ENCODE data around the gene ATG9B.
A peak's percentile ranks its signal among the peaks of the same experiment; 100 is the strongest.
"Not testable (repeated sequence)": the region's sequence is repeated elsewhere in the genome, so short reads cannot be mapped to it uniquely, and the experiment has no call there.

The ATG9B gene

DNA sequence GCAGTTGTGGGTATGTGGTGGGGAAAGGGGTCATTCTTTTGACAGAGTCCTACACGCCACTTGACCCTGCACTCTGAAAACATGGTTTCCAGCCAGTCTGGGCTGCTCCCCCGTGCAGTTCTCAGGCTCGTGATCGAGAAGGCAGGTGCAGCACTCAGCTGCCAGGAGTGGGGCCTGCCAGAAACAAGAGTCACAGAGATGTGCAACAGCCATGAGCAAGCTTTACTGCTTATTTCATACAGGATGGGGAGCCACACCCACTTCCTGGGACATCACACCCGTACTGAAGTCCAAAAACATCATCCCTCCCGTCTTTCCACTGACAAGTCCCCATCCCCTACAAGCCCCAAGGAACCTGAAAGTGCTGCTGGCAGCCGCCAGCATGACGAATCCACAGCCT is 9.3 kb downstream of the ATG9B start:
- no peak for DNase-seq

DNA sequence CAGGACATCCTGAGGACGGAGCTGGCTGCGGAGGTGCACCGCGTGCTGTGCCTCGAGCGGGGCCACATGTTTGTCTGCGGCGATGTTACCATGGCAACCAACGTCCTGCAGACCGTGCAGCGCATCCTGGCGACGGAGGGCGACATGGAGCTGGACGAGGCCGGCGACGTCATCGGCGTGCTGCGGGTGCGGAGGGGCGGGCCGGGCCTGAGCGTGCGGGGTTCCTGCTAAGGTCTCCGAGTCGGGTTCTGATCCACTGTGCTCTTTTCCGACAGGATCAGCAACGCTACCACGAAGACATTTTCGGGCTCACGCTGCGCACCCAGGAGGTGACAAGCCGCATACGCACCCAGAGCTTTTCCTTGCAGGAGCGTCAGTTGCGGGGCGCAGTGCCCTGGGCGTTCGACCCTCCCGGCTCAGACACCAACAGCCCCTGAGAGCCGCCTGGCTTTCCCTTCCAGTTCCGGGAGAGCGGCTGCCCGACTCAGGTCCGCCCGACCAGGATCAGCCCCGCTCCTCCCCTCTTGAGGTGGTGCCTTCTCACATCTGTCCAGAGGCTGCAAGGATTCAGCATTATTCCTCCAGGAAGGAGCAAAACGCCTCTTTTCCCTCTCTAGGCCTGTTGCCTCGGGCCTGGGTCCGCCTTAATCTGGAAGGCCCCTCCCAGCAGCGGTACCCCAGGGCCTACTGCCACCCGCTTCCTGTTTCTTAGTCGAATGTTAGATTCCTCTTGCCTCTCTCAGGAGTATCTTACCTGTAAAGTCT is 10.4 kb downstream of the ATG9B start:
- no peak for DNase-seq

DNA sequence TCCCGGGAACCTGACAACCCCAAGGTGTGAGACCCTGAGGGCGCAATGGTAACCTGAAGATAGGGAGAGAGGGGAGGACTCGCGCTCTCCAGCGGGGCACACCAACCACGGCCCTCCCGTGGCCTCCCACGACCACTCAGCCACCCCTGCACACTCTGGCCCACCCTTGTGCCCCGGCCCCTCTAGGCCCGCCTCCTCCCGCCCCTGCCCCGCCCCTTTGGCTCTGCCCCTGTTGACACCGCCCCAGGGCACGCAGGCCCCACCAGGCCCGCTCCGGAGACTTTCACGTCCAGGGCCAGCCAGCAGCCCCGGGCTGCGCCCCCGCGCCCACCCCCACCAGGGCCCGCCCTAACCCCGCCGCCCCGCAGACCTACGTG is 10.9 kb downstream of the ATG9B start:
- DNase-seq, result no peak

DNA sequence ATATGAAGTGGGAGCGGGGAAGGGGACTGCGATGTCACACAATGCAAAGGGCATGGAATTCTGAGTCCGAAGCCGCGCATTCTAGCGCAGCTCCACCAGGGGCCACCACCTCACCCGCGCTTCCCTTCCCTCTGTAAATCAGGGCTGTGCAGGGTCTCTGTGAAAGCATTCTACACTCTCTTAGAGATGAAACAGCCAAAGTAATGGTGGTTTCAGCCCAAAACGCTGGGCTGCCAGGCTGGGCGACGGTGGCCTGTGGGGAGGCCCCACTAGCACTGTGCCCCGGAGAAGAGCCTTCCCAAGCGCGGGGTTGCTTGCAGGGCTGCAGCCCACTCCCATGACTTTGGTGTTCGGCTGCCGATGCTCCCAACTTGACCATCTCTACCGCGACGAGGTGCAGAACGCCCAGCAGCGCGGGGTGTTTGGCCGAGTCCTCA is 11.4 kb downstream of the ATG9B start:
- peak; percentile 11 for DNase-seq

DNA sequence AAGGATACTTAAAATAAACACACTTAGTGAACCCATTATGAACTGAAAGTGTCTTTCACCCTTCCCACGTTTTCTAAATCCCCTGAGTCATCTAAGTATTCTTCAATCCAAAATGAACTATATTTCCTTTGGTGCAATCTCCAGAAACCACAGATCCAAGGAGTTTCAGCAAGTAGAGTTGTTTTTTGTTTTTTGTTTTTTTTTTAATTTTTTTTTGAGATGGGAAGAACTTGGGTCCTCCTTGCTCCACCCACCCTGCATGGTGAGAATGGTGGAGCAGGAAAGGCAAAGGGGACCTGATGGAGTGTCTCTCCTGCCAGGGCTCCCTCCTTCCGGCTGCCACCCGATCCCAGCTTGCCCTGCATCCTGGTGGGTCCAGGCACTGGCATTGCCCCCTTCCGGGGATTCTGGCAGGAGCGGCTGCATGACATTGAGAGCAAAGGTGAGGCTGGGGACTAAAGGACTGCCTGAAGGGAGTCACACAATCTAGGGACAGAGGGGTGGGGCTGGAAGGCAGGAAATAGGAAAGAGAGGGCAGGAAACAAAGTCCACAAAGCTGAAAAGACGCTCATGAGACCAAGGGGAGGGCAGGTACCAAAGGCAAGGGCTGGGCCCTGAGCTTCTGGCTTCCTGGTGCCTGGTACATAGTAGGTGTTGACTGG is 12.1 kb downstream of the ATG9B start:
- no peak for DNase-seq

DNA sequence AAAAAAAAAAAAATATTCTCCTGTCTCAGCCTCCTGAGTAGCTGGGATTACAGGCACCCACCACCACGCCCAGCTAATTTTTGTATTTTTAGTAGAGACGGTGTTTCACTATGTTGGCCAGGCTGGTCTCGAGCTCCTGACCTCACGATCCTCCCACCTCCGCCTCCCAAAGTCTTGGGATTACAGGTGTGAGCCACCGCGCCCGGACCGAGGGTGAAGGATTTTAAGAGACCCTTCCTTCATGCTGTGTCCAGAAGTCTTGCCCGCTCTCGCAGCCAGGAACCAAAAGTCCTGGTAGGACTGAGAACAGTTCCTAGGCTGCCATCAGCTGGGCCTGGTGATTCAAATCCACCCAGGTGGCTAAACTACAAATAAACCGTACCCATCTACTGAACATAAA is 12.7 kb downstream of the ATG9B start:
- not testable (repeated sequence) for DNase-seq

DNA sequence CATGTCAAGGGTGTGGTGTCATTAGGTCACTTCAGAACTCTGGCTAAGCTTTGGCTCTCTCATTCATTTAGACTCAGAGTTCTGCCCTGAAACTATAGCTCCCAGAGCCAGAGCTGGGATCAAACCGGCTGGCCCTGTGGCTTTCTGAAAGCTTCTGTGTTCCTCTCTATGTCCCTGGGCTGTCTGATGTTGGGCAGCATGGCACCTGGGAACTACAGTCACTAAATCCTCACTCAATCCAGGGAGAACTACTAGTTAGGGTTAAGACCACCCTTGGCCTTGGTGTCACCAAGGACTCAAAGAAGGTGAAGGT is 13.2 kb downstream of the ATG9B start:
- DNase-seq, result no peak

DNA sequence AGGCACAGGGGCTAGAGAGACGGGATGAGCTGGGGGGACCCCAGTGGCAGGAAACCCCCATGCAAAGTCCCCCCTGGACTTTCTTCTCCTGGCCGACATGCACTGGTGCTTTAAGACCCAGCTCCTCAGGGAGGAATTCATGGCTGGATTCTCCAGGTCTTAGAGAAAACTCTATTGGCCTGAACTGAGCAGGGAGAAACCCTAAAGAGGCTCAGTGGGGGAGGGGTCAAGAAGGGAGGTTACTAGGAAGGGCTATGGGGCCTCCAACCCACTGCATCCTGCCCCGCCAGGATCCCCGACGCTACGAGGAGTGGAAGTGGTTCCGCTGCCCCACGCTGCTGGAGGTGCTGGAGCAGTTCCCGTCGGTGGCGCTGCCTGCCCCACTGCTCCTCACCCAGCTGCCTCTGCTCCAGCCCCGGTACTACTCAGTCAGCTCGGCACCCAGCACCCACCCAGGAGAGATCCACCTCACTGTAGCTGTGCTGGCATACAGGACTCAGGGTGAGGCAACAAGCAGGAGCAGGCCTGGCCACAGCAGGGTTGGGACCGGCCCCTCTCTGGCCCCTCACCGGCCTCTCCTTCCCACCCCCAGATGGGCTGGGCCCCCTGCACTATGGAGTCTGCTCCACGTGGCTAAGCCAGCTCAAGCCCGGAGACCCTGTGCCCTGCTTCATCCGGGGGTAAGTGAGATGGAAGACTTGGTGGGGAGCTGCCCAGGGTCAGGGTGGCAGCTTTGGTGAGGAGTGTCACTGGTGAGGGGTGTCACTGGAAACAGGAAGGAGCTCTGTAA is 13.8 kb downstream of the ATG9B start:
- DNase-seq, result no peak

DNA sequence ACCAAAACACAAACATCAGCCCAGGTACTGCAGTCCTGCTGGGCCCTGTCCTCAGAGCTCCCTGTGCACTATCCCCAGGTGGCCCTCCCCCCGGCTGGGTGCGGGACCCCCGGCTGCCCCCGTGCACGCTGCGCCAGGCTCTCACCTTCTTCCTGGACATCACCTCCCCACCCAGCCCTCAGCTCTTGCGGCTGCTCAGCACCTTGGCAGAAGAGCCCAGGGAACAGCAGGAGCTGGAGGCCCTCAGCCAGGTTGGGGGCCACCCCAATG is 14.3 kb downstream of the ATG9B start:
- DNase-seq, result no peak

DNA sequence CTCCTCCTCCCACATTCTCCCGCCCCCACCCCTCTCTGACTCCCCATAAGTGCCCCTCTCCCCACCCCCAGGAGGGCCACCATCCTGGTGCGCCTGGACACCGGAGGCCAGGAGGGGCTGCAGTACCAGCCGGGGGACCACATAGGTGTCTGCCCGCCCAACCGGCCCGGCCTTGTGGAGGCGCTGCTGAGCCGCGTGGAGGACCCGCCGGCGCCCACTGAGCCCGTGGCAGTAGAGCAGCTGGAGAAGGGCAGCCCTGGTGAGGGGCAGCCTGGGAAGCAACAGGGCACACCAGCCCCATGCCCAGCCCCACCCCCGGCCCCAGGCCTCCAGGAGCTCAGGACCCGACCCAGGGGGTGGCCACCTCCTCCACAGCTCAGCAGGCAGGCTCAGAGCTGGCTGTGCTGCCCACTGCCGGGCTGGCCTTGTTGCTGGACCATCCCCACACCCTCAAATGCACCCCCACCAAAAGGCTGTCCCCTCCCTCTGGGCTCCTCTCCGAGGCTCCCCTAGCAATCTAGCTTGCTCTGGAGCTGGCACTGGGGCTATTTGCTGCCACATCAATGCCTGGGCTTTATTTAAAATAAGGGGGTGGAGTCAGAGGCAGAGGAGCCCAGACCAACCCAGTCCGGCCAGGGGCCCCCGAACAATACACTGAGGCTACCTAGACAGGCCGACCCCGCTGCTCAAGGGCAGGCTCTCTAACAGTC is 14.8 kb downstream of the ATG9B start:
- no peak for DNase-seq

DNA sequence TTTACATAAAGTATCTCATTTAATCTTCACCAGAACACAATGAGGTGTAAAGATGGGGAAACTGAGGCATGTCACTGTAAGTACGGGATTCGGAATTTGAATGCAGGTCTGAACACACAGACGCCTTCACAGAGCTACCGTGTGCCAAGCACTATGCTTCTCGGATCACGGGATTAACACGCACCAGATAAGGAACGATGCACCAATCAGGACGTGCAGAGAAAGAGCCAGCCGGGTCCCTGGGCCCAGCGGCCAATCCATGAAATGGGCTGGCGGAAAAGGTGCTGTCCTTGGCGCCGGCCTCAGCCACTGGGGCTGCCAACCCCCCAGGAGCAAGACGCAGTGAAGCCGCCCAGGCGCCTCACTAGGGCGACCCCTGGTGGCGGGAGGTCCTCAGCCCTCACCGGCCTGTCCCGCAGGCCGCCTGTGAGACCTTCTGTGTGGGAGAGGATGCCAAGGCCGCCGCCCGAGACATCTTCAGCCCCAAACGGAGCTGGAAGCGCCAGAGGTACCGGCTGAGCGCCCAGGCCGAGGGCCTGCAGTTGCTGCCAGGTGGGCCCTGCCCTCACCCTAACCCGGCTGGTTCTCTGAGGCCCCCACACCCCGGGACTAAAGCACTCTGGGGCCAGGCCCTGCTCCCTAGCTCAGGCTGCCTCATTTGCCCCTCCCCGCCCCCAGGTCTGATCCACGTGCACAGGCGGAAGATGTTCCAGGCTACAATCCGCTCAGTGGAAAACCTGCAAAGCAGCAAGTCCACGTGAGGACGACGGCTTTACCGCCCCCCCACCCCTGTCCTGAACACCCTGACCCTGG is 15.6 kb downstream of the ATG9B start:
- DNase-seq, result no peak

DNA sequence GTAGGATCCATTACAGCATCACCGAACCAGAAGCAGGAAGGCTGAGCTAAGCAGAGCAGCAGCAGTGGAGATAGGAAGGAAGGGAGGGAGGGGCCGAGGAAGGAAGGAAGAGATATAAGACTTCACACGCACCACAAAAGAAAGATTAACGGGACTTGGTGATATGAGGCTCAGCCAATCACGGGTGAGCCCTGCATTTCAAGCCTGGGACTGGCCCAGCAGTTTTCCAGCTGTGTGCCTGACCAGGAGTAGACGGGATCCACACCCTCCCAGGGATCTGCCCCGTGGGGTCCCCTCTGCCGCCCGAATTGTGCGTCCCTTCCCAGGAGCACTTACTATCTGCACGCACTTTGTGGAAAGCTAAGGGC is 16.2 kb downstream of the ATG9B start:
- no peak for DNase-seq

DNA sequence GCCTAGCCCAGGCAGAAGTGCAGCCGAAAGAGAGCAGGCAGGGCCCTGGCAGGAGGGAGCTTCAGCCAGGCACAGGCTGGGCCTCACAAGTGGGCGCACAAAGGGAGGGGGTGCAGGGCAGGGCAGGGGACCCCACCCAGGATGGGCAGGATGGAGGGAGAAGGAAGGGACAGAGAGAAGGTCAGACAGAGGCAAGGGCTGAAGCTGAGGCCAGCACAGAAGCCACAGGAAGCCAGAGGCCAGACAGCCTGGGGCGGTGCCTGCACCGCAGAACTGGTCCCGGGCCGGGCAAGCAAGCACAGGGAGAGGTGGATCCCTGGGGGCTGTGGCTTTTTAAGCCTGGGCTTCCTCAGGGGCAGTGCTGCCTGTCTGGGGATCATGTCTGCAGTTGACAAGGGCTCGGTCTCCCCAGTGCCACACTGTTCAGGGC is 16.8 kb downstream of the ATG9B start:
- DNase-seq, result no peak

DNA sequence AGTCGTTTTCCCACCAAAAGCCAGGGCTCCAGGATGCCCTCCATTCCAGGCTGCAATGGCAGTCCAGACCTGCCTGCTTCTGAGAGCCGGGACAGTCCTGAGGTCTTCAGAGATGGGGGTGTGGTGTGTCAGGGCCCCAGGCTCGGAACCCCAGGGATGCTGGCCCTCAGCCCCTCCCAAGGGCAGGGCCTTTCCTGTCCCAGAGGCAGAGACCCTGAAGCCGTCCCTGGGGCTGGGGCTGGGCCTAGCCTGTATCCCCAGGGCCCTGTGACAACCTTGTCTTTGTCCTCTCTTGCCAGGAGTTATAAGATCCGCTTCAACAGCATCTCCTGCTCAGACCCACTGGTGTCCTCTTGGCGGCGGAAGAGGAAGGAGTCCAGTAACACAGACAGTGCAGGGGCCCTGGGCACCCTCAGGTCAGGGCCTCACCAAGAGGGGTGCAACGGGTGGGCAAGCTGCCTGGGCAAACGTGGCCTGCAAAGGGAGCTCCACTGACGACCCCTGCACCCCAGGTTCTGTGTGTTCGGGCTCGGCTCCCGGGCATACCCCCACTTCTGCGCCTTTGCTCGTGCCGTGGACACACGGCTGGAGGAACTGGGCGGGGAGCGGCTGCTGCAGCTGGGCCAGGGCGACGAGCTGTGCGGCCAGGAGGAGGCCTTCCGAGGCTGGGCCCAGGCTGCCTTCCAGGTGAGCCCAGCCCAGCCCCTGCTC is 17.5 kb downstream of the ATG9B start:
- no peak for DNase-seq

DNA sequence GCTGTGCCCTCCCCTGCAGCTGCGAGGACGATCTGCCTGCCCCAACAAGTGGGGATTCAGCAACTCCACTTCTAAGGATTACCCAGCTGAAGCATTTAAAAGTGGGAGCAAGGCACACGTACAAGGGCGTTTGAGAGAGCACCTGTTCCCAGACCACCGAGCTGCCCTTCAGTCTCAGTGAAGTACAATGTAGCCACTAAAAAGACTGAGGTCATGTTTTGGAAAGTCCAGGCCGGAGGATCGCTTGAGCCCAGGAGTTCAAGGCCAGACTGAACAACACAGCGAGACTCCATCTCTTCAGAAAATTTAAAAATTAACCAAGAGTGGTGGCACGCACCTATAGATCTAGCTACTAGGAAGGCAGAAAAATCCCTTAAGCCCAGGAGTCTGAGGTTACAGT is 18.7 kb downstream of the ATG9B start:
- no peak for DNase-seq

DNA sequence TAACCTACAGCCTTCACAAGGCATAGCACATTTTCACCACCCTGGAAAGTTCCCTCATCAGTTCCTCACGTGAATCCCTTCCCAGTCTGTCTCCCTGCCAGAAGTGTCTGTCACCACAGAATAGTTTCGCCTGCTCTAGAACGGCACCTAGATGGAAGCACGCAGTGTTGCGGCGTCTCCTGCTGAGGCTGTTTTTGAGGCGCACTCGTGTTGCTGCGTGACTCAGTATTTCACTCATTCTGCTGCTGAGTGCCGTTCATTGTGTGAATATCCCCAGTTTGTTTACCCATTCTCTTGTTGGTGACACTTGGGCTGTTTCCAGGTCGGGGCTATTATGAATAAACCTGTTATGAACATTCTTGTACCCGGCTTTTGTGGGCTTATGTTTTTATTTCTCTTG is 20.7 kb downstream of the ATG9B start:
- DNase-seq, result peak; percentile 43

DNA sequence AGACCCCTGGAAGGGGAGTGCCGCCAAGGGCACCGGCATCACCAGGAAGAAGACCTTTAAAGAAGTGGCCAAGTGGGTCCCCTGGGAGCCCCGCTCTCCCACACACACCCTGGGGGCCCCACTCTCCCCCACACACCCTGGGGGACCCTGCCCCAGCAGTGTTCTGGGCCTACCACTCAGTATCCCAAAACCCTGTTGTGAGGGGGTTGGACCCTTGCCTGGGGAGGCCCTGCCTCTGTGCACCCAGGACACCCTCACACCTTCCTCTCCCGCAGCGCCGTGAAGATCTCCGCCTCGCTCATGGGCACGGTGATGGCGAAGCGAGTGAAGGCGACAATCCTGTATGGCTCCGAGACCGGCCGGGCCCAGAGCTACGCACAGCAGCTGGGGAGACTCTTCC is 22.7 kb downstream of the ATG9B start:
- no peak for DNase-seq

DNA sequence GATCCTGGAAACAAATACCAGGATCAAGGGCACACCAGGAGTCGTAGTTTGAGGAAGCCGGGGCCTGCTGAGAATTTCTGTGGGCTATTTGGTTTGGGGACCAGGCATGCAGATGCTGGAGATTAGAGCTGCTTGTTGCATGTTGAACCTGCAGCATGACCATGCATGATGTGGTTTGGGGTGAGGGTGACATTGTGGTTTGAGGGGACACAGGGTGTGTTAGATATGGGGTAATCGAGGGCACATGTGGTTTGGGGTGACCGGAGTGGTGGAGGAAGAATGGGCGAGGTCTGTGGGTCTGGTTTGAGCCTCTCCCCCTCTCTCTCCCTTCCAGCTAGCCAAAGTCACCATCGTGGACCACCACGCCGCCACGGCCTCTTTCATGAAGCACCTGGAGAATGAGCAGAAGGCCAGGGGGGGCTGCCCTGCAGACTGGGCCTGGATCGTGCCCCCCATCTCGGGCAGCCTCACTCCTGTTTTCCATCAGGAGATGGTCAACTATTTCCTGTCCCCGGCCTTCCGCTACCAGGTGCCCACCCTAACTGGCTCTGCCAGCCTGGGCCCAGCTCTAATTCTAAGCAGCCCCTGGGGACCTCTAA is 23.3 kb downstream of the ATG9B start:
- DNase-seq, result no peak

DNA sequence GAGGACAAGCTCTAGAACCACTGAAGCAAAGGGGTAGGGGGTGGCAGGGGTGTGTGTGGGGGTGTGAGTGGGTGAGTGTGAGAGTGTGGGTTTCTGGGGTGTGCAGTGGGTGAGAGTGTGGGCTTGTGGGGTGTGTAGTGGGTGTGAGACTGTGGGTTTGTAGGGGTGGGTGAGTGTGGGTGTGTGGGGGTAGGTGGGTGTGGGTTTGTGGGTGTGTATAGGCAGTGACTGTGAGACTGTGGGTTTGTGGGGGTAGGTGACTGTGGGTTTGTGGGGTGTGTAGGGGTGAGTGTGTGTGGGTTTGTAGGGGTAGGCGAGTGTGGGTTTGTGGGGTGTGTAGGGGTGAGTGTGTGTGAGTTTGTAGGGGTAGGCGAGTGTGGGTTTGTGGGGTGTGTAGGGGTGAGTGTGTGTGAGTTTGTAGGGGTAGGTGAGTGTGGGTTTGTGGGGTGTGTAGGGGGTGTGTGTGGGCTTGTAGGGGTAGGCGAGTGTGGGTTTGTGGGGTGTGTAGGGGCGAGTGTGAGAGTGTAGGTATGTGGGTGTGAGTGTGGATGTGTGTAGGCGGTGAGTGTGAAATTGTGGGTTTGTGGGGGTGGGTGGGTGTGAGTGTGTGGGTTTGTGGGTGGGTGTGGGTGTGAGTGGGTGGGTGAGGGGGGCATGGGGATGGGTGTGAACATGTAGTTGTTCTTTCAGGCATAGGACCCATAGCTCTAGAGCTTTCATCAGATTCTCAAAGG is 24.6 kb downstream of the ATG9B start:
- no peak for DNase-seq

DNA sequence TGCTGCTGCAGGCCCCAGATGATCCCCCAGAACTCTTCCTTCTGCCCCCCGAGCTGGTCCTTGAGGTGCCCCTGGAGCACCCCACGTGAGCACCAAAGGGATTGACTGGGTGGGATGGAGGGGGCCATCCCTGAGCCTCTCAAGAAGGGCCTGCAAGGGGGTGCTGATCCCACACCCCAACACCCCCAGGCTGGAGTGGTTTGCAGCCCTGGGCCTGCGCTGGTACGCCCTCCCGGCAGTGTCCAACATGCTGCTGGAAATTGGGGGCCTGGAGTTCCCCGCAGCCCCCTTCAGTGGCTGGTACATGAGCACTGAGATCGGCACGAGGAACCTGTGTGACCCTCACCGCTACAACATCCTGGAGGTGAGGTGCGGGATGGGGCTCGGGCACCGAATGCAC is 25.3 kb downstream of the ATG9B start:
- no peak for DNase-seq

DNA sequence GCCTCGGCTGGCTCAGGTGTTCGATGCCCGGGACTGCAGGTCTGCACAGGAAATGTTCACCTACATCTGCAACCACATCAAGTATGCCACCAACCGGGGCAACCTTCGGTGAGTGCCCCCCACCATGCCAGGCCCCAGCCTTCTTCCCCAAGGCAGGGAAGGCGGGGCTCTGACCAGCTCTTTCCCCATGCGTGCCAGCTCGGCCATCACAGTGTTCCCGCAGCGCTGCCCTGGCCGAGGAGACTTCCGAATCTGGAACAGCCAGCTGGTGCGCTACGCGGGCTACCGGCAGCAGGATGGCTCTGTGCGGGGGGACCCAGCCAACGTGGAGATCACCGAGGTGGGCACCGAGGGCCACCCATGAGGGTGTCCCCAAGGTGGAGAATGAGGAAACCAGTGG is 26.0 kb downstream of the ATG9B start:
- DNase-seq, result no peak
